A549 (cell line): ENCODE measurements around the gene RABGAP1L.

Source experiments
- CHD4 ChIP-seq: fragments of 200-600 bp; sonication (generic); IDR thresholded peaks from 2 replicates; pipeline ENCODE4 v1.6.1; 2016; ENCODE audit warnings: antibody characterized with exemption, mild to moderate bottlenecking, borderline replicate concordance
- EP300 ChIP-seq, 2 experiments: fragments of >200 bp; sonication (Bioruptor Twin); formaldehyde crosslinking; IDR thresholded peaks; 2 replicates in 1 of 2; 3 replicates in 1 of 2; pipeline ENCODE4 v1.6.1; 2016 to 2017
- POLR2A ChIP-seq: IDR thresholded peaks from 2 replicates; pipeline ENCODE4 v1.6.1; 2012; ENCODE audit warnings: mild to moderate bottlenecking, low read length
- RAD21 ChIP-seq, 2 experiments: fragments of >200 bp in 1 of 2; sonication (Bioruptor Twin) in 1 of 2; formaldehyde crosslinking in 1 of 2; IDR thresholded peaks in 1 of 2; conservative IDR thresholded peaks in 1 of 2; 2 replicates in 1 of 2; 3 replicates in 1 of 2; pipeline ENCODE4 v1.6.1; 2012 to 2018; ENCODE audit warnings: inconsistent platforms in 1 of 2
- ZFP36 ChIP-seq: fragments of 450-650 bp; IDR thresholded peaks from 2 replicates; pipeline ENCODE4 v1.6.1; 2014; ENCODE audit warnings: borderline replicate concordance; ENCODE audit not compliant: partially characterized antibody
- TF ChIP-seq, protein P1 (sequence below): fragments of 450-650 bp; IDR thresholded peaks from 2 replicates; pipeline ENCODE4 v1.6.1; 2014; ENCODE audit warnings: antibody characterized with exemption
- TF ChIP-seq, protein P2 (sequence below): fragments of >200 bp; sonication (Bioruptor Twin); formaldehyde crosslinking; IDR thresholded peaks from 3 replicates; pipeline ENCODE4 v1.5.1; 2016
- TF ChIP-seq, protein P3 (sequence below): fragments of 150-350 bp; IDR thresholded peaks from 2 replicates; pipeline ENCODE4 v1.6.1; 2014; ENCODE audit warnings: low read depth, mild to moderate bottlenecking, low read length

DNA sequence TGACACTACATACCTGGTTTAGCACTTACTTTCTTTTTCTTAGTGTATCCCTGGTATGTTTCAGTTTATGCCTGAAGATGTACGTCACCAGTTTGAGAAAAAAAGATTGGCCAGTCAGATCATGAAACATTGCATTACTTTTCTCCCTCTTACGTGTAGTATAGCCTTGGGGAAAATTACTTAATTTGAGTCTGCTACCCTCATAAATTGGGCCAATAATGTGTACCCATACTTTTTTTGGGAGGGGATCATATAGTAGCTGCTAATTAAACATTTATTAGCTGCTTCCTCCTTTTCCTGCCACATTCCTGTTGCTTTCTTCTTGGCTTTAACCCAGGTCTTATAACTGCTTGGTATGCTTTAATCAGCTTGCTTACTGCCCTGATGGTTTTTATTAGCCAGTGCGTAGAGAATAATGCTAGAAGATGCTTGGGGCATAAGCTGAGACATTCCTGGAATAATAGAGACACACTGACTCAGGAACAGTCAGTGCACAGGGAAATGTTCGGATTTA lies 32.1 kb downstream of the RABGAP1L start:
- TF ChIP-seq POLR2A (no peak), ZFP36 (no peak), RAD21 (conservative IDR thresholded peaks at IDR 0.05 in 1 of 2, IDR thresholded peaks at IDR 0.05 in 1 of 2) (no peak), EP300 (IDR thresholded peaks at IDR 0.05) (no peak), CHD4 (no peak)
- TF ChIP-seq, protein P1, sequence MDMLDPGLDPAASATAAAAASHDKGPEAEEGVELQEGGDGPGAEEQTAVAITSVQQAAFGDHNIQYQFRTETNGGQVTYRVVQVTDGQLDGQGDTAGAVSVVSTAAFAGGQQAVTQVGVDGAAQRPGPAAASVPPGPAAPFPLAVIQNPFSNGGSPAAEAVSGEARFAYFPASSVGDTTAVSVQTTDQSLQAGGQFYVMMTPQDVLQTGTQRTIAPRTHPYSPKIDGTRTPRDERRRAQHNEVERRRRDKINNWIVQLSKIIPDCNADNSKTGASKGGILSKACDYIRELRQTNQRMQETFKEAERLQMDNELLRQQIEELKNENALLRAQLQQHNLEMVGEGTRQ = no peak
- TF ChIP-seq, protein P2, sequence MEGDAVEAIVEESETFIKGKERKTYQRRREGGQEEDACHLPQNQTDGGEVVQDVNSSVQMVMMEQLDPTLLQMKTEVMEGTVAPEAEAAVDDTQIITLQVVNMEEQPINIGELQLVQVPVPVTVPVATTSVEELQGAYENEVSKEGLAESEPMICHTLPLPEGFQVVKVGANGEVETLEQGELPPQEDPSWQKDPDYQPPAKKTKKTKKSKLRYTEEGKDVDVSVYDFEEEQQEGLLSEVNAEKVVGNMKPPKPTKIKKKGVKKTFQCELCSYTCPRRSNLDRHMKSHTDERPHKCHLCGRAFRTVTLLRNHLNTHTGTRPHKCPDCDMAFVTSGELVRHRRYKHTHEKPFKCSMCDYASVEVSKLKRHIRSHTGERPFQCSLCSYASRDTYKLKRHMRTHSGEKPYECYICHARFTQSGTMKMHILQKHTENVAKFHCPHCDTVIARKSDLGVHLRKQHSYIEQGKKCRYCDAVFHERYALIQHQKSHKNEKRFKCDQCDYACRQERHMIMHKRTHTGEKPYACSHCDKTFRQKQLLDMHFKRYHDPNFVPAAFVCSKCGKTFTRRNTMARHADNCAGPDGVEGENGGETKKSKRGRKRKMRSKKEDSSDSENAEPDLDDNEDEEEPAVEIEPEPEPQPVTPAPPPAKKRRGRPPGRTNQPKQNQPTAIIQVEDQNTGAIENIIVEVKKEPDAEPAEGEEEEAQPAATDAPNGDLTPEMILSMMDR = no peak
- TF ChIP-seq, protein P3, sequence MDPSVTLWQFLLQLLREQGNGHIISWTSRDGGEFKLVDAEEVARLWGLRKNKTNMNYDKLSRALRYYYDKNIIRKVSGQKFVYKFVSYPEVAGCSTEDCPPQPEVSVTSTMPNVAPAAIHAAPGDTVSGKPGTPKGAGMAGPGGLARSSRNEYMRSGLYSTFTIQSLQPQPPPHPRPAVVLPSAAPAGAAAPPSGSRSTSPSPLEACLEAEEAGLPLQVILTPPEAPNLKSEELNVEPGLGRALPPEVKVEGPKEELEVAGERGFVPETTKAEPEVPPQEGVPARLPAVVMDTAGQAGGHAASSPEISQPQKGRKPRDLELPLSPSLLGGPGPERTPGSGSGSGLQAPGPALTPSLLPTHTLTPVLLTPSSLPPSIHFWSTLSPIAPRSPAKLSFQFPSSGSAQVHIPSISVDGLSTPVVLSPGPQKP = no peak
